Measurements from ENCODE around the gene PIERCE2. TPM values are rescaled to one million over a fixed set of nuclear protein-coding genes. Genes with fewer than 3 reads are reported as not detected.

The PIERCE2 gene, protein sequence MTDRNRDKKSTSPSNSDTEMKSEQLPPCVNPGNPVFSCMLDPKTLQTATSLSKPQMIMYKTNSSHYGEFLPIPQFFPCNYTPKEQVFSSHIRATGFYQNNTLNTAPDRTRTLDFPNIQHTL
- total RNA-seq: 0.38 and 1.6 TPM in 2 replicates

DNA sequence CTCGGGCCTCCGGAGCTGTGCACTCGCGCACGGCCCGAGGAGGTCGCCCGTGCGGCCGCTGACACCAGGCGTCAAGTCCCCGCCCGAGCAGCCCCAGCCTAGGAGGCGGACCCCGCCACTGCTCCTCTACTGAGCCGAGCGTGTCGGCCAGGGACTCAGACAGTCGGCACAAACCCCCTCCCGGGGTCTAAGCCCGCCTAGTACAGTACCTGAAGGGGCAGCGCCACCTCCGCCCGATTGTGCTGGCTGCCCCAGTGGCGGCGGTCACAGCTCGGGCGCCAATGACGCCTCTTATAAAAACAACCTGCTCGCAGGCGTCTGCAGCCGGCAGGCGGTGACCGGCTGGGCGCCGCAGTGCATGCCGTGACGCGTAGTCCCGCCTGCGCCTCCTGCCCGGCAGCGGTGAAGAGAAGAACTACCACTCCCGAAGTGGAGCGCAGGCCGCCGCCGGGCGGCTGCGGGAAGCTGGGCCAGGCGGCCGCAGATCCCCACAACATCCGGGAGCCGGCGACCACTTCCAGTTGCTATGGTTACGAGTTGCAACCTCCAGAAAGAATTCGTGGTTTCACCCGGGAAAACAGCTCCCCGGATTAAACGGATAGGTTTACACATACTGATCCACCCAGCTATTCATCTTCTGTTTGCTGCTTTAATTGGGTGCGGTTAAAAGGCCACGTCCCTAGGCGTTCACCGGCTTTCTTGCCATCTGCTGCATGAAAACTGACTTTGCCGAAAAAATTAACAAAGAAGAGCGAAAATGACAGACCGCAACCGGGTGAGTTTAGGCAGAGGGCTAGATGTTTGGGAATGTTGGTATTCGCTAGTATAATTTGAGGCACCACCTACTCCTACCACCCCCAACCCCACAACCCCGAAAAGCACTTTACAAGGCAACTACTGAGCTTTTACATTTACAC, at the start of gene PIERCE2, which contains the start of gene CCPG1:
PIERCE2 (plus strand) TSS at position 484 of the 917 bp plus-strand sequence; CDS start at position 758, 274 bp downstream.
CCPG1 (minus strand) TSS at position 348 of the 917 bp plus-strand sequence. CDS start 18,935 bp downstream, outside the sequence.

Other genes with a start within 250 kb of the PIERCE2 start
- 76.5 and 77.7 TPM in 2 replicates for gene RSL24D1, start 211.6 kb upstream of the PIERCE2 start, total RNA-seq
- gene RAB27A, start 118.7 kb upstream of the PIERCE2 start, total RNA-seq: 8.8 and 11.1 TPM in 2 replicates
- gene PIGBOS1, start 89.4 kb upstream of the PIERCE2 start, total RNA-seq: 10.8 and 14.0 TPM in 2 replicates
- gene PIGB, start 89.3 kb upstream of the PIERCE2 start, total RNA-seq: 12.4 and 18.4 TPM in 2 replicates
- 47.4 and 49.7 TPM in 2 replicates for gene CCPG1, start 136 bp upstream of the PIERCE2 start, total RNA-seq
- gene DNAAF4, start 99.7 kb downstream of the PIERCE2 start, total RNA-seq: 3.2 and 3.6 TPM in 2 replicates
- gene PYGO1, start 179.8 kb downstream of the PIERCE2 start, total RNA-seq: 0.33 and 3.1 TPM in 2 replicates

Measured in vein endothelial cell (primary cell).